WTC11 (cell line): Measurements from ENCODE around the gene KLRK1. TPM values are rescaled to one million over a fixed set of nuclear protein-coding genes. Genes with fewer than 3 reads are reported as not detected.

Experiments used
- total RNA-seq: library from RNA; stranded (reverse); gene quantifications from 3 replicates; pipeline ENCODE4 v1.2.3, GENCODE V29; 2021

KLRK1 gene
- total RNA-seq, 1 experiment from 2014 or later = 0.15 TPM

Other genes starting within 250 kb of the KLRK1 start
- 0.09 to 0.21 TPM in 2 of 3 replicates, not detected in the other for gene OLR1, start 217.9 kb downstream of the KLRK1 start, total RNA-seq
- not detected in 3 replicates for gene TMEM52B, start 211.0 kb downstream of the KLRK1 start, total RNA-seq
- gene GABARAPL1, start 177.2 kb downstream of the KLRK1 start, total RNA-seq = 85.2 to 90.3 TPM (median 87.8 TPM) in 3 replicates
- gene KLRD1, start 82.2 kb downstream of the KLRK1 start, total RNA-seq = 0.16 to 0.71 TPM (median 0.55 TPM) in 3 replicates
- not detected in 3 replicates for gene KLRC4, start 19.7 kb upstream of the KLRK1 start, total RNA-seq
- not detected in 3 replicates for gene KLRC3, start 30.6 kb upstream of the KLRK1 start, total RNA-seq
- gene KLRC2, start 46.0 kb upstream of the KLRK1 start, total RNA-seq = not detected in 3 replicates
- gene KLRC1, start 63.3 kb upstream of the KLRK1 start, total RNA-seq = not detected in 3 replicates
- gene EIF2S3B, start 115.8 kb upstream of the KLRK1 start, total RNA-seq = 0.55 to 1.0 TPM (median 0.69 TPM) in 3 replicates
- 36.1 to 37.0 TPM (median 36.8 TPM) in 3 replicates for gene MAGOHB, start 223.6 kb upstream of the KLRK1 start, total RNA-seq